Skeletal muscle tissue (tissue), 4 donors: ENCODE measurements around the gene TTC32. TPM values are rescaled to one million over a fixed set of nuclear protein-coding genes. Genes with fewer than 3 reads are reported as not detected.
A peak's percentile ranks its signal among the peaks of the same experiment; 100 is the strongest.

Source experiments
- H3K27ac ChIP-seq: one replicate; pipeline ENCODE4 v1.7.0; 2013; ENCODE audit warnings: mild to moderate bottlenecking, low read depth, low read length, inconsistent platforms
- H3K27me3 ChIP-seq, 3 donors: one replicate each; pipeline ENCODE4 v1.7.0; 2013; ENCODE audit warnings: low read length in 3 of 3; ENCODE audit not compliant: control insufficient read depth in 3 of 3, insufficient read depth in 3 of 3
- H3K36me3 ChIP-seq, 3 donors: one replicate each; pipeline ENCODE4 v1.7.0; 2013; ENCODE audit warnings: low read length in 3 of 3; ENCODE audit not compliant: control insufficient read depth in 3 of 3, insufficient read depth in 3 of 3
- H3K4me1 ChIP-seq, 3 donors: one replicate each; pipeline ENCODE4 v1.7.0; 2013; ENCODE audit warnings: low read length in 3 of 3, mild to moderate bottlenecking in 3 of 3; ENCODE audit not compliant: control insufficient read depth in 3 of 3, insufficient read depth in 3 of 3
- H3K4me3 ChIP-seq, 3 donors: one replicate each; pipeline ENCODE4 v1.7.0; 2013; ENCODE audit warnings: low read length in 3 of 3
- H3K9ac ChIP-seq, 3 donors: one replicate each; pipeline ENCODE4 v1.7.0; 2013; ENCODE audit warnings: low read length in 3 of 3, mild to moderate bottlenecking in 3 of 3, moderate library complexity in 2 of 3, low read depth in 1 of 3
- H3K9me3 ChIP-seq, 3 donors: one replicate each; pipeline ENCODE4 v1.7.0; 2013; ENCODE audit warnings: low read length in 3 of 3; ENCODE audit not compliant: control insufficient read depth in 3 of 3
- total RNA-seq: library from RNA; depleted of rRNA; stranded (reverse); fragments of >200 nt; gene quantifications from one replicate; pipeline ENCODE4 v1.2.3, GENCODE V29; 2014
- donor health status: Osteomylitis.

Gene TTC32
- total RNA-seq, 1 donor from 2014 or later, result 2.6 TPM

- Histone ChIP-seq H3K4me3 (no peak overlapping the region), H3K9me3 (no peaks in the 10 kb centered on the region), H3K36me3 (no peaks in the 10 kb centered on the region), H3K27me3 (no peaks in the 10 kb centered on the region), H3K4me1 (no peaks in the 10 kb centered on the region), H3K9ac (no peak overlapping the region), H3K27ac (no peak overlapping the region)
These were observed 23.3 kb downstream of the TTC32 start for GRCh38 chr2:19878268-19879046.

DNA sequence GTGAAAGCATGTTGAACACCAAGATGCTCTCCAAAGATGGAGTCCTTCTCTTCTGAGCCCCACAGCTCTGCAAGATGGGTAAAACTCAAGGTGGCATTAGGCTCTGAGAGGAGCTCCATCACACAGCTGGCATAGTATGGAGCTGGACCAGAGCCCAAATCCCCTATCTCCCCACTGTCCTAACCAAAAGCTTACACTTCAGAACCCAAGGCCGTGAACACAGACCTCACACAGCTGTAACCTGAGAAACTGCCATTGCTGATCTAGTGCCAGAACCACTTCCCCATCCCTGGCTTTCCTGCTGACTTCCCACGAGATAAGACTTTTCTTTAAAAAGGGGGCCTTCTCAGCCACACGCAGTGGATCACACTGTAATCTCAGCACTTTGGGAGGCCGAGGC, 25.0 kb downstream of the TTC32 start:
- Histone ChIP-seq H3K27ac (no peak overlapping the region), H3K9me3 (no peaks in the 10 kb centered on the region), H3K4me1 (no peaks in the 10 kb centered on the region), H3K4me3 (no peak overlapping the region), H3K36me3 (no peaks in the 10 kb centered on the region), H3K27me3 (peaks cover 0 to 1% (median 0%) of the 10 kb centered on the region in 3 donors), H3K9ac (no peak overlapping the region)

- no peaks in the 10 kb centered on the region for H3K4me1 ChIP-seq
These were observed 26.5 kb downstream of the TTC32 start for GRCh38 chr2:19875280-19875679.

GRCh38 chr2:19874726-19875125, 27.1 kb downstream of the TTC32 start:
- H3K4me1 ChIP-seq, result no peaks in the 10 kb centered on the region
- H3K36me3 ChIP-seq, result no peaks in the 10 kb centered on the region
- H3K27ac ChIP-seq, result no peak overlapping the region
- no peaks in the 10 kb centered on the region for H3K9me3 ChIP-seq
- no peak overlapping the region for H3K4me3 ChIP-seq
- H3K27me3 ChIP-seq, result peaks cover under 1 to 14% (median 4%) of the 10 kb centered on the region in 3 donors
- no peak overlapping the region for H3K9ac ChIP-seq

More at GRCh38 chr2:19875280-19875679, 26.5 kb downstream of the TTC32 start:
- H3K27ac ChIP-seq, result no peak overlapping the region
- H3K9ac ChIP-seq, result no peak overlapping the region
- peaks cover 0 to 9% (median 0%) of the 10 kb centered on the region in 3 donors for H3K27me3 ChIP-seq
- H3K4me3 ChIP-seq, result no peak overlapping the region
- H3K9me3 ChIP-seq, result no peaks in the 10 kb centered on the region
- H3K36me3 ChIP-seq, result no peaks in the 10 kb centered on the region

DNA sequence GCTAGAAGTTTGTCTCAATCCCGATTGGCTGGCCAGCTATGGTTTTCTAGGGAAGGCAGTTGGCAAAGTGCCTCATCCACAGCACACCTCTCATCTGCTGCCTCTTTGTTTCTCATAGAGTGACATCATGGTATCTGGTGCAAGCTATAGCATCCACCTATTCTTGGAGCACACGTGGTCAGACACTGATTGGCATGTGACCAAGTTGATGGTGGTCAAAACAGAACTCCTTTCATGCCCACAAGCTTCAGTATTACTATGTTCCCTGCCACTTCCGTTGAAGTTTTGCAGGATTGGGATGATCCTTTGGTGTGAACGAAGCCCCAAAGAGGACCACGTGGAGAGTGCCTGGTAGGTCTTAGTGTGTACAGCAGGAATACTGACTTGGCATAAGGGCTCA, 28.8 kb downstream of the TTC32 start:
- no peak overlapping the region for H3K9ac ChIP-seq
- H3K9me3 ChIP-seq, result no peaks in the 10 kb centered on the region
- H3K27ac ChIP-seq, result no peak overlapping the region
- H3K27me3 ChIP-seq, result peaks cover 8 to 27% (median 10%) of the 10 kb centered on the region in 3 donors
- H3K4me3 ChIP-seq, result no peak overlapping the region
- H3K36me3 ChIP-seq, result no peaks in the 10 kb centered on the region
- peaks cover 0 to 6% (median 5%) of the 10 kb centered on the region in 3 donors for H3K4me1 ChIP-seq

DNA sequence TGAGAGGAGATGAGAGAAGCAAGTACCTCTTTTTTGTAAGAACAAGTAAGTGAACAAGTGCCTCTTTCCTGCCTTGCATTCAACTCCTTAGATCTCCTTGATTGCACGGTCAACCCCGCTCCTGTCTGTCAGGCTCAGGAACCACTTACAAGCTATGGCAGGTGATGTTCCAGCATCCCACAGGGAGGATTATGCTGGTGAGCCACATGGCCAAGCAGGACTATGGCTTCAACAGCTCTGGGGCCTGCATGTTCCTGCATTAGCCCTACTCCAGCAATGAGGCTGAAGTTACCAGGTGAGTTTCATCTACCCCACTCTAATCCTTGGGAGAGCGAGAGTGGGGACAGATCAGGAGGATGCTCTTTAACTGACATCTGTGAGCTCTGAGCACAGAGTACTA, 29.5 kb downstream of the TTC32 start:
- Histone ChIP-seq H3K4me1 (peaks cover 0 to 6% (median 5%) of the 10 kb centered on the region in 3 donors), H3K9ac (no peak overlapping the region), H3K4me3 (no peak overlapping the region), H3K9me3 (no peaks in the 10 kb centered on the region), H3K27me3 (peaks cover 8 to 27% (median 10%) of the 10 kb centered on the region in 3 donors), H3K27ac (no peak overlapping the region), H3K36me3 (no peaks in the 10 kb centered on the region)

- H3K36me3 ChIP-seq, result no peaks in the 10 kb centered on the region
- no peak overlapping the region for H3K9ac ChIP-seq
- no peak overlapping the region for H3K4me3 ChIP-seq
- H3K27me3 ChIP-seq, result peaks cover 8 to 27% (median 10%) of the 10 kb centered on the region in 3 donors
- no peak overlapping the region for H3K27ac ChIP-seq
- no peaks in the 10 kb centered on the region for H3K9me3 ChIP-seq
- peaks cover 0 to 6% (median 5%) of the 10 kb centered on the region in 3 donors for H3K4me1 ChIP-seq
These were observed 29.9 kb downstream of the TTC32 start for GRCh38 chr2:19871836-19872235.

- H3K9ac ChIP-seq, result no peak overlapping the region
- H3K27me3 ChIP-seq, result peaks cover 8 to 27% (median 10%) of the 10 kb centered on the region in 3 donors
- no peaks in the 10 kb centered on the region for H3K9me3 ChIP-seq
- H3K4me3 ChIP-seq, result no peak overlapping the region
- H3K27ac ChIP-seq, result no peak overlapping the region
- H3K36me3 ChIP-seq, result no peaks in the 10 kb centered on the region
- H3K4me1 ChIP-seq, result peaks cover 0 to 6% (median 5%) of the 10 kb centered on the region in 3 donors
These were observed 31.0 kb downstream of the TTC32 start for GRCh38 chr2:19870792-19871191.

DNA sequence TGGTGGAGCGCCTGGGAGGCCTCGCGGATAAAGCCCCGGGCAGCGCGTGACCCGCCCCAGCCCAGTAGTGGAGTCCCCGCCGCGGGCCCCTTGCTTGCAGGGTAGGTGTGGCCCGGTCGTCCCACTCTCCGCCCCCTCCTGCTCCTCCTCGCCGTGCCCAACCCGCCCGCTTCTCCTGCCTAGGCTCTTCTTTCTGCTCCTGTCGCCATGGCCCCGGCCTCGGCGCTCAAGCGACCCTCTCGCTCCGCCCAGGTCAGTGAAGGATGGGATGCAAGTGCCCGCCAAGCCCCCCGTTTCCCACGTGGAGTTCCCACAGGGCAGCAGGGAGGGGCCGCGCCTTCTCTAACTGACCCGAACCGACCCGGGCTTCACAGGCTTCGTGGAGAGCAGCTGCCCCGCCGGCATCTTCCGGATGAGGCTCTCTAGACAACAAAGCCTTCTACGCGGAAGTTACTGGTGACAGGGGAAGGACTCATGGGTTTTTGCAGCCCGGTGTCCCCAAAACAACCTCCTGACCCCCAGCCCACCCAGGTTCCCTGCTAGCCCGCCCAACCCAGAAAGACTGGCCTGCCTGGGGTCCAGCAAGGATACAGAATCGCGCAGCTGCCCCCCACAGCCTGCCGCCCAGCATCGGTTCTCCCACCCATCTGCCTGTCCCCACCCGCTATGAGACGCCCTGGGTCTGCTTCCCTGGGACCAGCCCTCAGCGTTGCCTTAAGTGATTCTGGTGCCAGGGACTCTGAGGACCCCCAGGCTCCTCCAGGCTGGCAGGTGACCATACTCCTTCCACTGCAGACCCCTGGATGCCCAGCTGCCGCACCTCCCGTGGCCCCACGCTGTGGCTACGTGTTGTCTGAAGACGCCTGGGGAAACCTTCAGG, 32.8 kb downstream of the TTC32 start:
- peaks cover 0 to 6% (median 5%) of the 10 kb centered on the region in 3 donors for H3K4me1 ChIP-seq
- no peak overlapping the region for H3K27ac ChIP-seq
- no peaks in the 10 kb centered on the region for H3K9me3 ChIP-seq
- peak overlapping the region; percentile 56 to 58 (median 56) for H3K4me3 ChIP-seq
- H3K36me3 ChIP-seq, result no peaks in the 10 kb centered on the region
- peak overlapping the region in 2 of 3 donors; percentile 43 to 45 for H3K9ac ChIP-seq
- peaks cover 8 to 27% (median 10%) of the 10 kb centered on the region in 3 donors for H3K27me3 ChIP-seq
